ENCODE results near the gene MIER2.

- TF ChIP-seq CTCF (IDR thresholded peaks at IDR 0.05; ENCODE audit: low read depth, low read length, poor library complexity, severe bottlenecking) (no peak), EZH2phosphoT487 (IDR thresholded peaks at IDR 0.05; ENCODE audit: borderline replicate concordance, low read length) (no peak)
Measured at GRCh38 chr19:376111-376470, 31.5 kb upstream of the MIER2 start.
